HG03442 (cell line): ENCODE measurements around the gene SPATA31C1.
"Not testable (repeated sequence)": the region's sequence is repeated elsewhere in the genome, so short reads cannot be mapped to it uniquely, and the experiment has no call there.

Experiments used
- ATAC-seq: cut with Tn5 transposase; IDR thresholded peaks from one replicate; pipeline ENCODE4 v1.9.1; 2021; ENCODE audit warnings: mild to moderate bottlenecking, moderate library complexity; ENCODE audit not compliant: unreplicated experiment

The SPATA31C1 gene

DNA sequence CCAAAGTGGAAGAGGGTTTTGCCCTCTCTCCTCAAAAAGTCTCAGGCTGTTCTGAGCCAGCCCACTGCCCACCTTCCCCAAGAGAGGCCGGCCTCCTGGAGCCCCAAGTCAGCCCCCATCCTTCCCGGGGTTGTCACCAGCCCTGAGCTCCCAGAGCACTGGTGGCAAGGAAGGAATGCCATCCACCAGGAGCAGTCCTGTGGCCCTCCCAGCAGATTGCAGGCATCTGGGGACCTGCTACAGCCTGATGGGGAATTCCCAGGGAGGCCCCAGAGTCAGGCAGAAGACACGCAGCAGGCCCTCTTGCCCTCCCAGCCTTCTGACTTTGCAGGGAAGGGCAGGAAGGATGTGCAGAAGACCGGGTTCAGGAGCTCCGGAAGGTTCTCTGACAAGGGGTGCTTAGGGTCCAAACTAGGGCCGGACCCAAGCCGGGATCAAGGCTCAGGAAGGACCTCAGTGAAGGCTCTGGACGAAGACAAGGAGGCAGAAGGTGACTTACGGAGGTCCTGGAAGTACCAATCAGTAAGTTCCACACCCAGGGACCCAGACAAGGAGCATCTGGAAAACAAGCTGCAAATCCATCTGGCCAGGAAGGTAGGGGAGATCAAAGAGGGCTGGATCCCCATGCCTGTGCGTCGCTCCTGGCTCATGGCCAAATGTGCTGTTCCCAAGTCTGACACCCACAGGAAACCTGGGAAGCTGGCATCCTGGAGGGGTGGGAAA is 31.4 kb upstream of the SPATA31C1 start:
- ATAC-seq, result no peak

GRCh38 chr9:87886933-87887505 is 30.7 kb upstream of the SPATA31C1 start:
- ATAC-seq, result no peak

- no peak for ATAC-seq
These were observed 29.9 kb upstream of the SPATA31C1 start for GRCh38 chr9:87887661-87888480.

- ATAC-seq, result no peak
These were observed 29.3 kb upstream of the SPATA31C1 start for GRCh38 chr9:87888501-87888900.

- ATAC-seq, result no peak
These were observed 28.5 kb upstream of the SPATA31C1 start for GRCh38 chr9:87889065-87889881.

- no peak for ATAC-seq
These were observed 27.9 kb upstream of the SPATA31C1 start for GRCh38 chr9:87889882-87890252.

DNA sequence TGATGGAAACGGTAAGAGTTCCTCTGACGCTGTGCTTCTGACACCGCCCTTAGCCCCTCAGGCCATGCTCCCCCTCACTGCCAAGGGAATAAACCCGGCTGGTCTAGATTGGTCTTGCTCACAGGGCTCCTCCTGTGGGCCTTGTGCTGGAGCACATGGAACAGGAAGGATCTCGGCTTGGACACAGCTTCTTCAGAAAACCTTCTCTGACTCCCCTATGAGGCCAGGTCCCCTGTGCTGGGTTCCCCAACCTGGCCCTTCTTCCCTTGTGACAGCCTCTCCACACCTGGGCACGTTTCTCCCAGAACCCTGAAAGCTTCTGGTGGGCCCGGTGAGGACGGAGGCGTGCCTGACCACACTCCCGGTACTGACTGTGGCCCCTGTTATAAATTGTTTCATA is 26.9 kb upstream of the SPATA31C1 start:
- ATAC-seq, result no peak

DNA sequence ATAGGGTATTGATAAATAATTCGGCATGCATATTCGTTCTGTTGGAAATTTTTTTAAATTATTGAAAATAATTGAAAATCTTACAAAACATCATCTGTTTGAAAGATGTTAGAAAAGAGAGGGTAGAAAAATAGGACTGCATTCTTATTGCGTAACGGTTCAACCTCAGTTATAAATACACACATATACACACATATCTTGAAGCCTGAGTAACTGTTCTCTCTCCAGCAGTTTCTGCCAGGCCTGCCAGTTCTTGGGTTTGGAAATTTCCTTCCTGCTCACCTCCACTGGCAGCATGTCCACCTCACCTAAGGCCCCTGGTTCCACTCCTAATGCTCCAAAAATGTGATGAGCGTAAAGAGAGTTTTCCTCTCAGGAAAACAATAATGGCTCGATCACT is 26.0 kb upstream of the SPATA31C1 start:
- no peak for ATAC-seq

DNA sequence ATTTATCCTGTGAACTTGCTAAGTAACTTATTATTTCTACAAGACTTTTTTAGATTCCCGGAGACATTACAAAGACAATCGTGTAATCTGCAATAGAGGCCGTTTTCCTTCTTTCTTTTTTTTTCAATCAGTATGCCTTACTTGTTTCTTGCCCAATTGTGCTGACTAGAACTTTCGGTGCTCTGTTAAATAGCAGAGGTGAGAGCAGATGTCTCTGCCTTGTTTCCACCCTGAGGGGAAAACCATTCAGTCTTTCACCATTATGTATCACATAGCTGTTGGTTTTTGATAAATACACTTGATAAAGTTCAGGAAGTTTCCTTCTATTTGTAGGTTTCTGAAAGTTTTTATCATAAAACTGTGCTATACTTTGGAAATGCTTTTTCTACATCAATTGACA is 24.8 kb upstream of the SPATA31C1 start:
- ATAC-seq, result no peak

- no peak for ATAC-seq
These were observed 22.6 kb upstream of the SPATA31C1 start for GRCh38 chr9:87894998-87895625.

DNA sequence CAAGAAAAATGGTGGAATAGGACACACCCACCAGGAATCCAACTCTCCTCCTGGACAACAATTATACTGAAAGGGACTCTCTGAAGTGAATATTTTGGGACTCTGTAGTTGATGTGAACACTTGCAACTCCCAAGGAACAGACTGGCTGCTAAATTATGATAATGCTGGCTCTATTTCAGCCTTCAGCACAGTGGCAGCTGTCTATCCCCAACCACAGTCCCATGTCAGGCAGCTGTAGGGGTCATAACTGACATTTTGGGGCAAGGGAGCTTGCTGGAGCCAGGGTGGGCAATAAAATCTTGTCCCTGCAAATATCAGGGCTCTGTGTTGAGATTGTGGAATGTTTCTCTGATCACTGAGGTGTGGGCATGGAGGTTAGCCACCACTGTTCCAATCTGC is 20.9 kb upstream of the SPATA31C1 start:
- no peak for ATAC-seq

GRCh38 chr9:87898151-87898550 is 19.6 kb upstream of the SPATA31C1 start:
- no peak for ATAC-seq

GRCh38 chr9:87902371-87902770 is 15.4 kb upstream of the SPATA31C1 start:
- not testable (repeated sequence) for ATAC-seq

DNA sequence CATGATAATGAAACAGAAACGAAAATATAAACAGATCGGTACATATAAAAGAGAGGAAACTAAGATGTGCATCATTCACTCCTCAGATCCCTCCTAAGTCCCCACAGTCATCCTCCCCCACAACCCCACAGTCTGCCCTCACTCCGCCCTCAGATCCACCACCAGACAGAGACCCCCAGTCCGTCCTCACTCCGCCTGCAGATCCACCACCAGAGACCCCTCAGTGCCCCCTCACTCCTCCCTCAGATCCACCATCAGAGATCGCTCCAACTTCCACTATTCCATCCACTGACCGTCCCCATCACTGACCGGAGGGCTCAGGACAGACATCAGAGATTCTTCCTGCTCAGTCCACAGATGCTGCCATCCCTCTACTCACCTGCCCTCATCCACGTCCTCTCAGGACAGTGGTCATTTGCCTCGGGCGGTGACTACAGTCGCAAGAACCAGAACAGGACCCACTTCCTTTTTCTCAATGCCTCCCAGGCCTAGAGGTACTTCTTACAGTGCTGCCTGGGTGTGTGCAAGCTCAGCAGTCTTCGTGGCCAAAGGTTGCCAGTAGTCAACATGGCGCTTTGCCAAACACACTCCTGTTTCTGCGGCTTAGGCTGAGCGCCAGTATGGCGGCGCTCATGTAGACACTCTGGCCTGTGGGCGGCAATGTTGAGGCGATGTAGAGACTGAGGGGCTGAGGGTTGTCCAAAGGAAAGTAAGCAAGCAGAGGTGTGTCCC is 8.3 kb upstream of the SPATA31C1 start:
- ATAC-seq, result no peak

DNA sequence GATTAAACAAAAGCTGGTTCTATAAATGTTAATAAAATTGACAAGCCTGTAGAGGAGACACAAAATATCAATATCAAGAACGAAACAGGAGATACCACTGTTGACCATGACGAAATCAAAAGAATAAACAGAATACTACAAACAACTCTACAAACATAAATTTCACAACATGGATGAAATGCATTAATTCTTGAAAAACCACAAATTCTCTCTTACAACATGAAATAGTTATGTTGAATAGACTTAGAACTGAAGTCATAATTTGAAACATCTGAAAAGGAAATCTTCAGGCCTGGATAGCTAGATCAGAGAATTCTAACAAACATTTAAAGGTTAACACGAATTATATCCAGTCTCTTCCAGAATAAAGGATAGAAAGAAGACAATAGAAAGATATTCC is 6.9 kb upstream of the SPATA31C1 start:
- ATAC-seq, result no peak

- not testable (repeated sequence) for ATAC-seq
These were observed 1.3 kb downstream of the SPATA31C1 start for GRCh38 chr9:87919013-87919412.

DNA sequence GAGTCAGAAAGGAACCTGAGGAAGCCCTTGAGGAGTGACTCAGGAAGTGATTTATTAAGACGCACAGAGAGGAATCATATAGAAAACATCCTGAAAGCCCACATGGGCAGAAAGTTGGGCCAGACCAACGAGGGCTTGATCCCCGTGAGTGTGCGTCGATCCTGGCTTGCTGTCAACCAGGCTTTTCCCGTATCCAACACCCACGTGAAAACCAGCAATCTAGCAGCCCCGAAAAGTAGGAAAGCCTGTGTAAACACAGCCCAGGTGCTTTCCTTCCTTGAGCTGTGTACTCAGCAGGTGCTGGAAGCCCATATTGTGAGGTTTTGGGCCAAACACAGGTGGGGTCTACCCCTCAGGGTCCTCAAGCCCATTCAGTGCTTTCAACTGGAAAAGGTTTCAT is 3.8 kb downstream of the SPATA31C1 start:
- ATAC-seq, result not testable (repeated sequence)

GRCh38 chr9:87923012-87923411 is 5.2 kb downstream of the SPATA31C1 start:
- not testable (repeated sequence) for ATAC-seq

DNA sequence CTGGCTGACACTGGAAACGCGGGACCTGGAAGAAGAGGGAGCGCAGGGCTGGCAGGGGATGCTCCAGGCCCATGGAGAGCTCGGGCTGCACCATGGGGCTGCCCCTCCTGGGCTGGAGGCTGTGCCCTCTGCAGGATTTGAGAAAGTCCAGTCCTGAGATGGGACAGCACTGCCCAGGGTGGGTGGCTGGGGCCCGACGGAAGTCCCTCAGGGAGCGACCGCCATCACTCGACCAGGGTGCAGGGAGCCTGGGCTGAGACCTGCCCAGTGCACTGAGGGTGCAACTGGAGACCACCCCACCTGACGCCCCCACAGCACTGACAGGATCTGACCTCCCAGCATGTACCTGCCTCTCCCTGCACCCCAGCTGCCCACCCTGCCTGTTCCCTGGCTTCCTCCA is 7.1 kb downstream of the SPATA31C1 start:
- not testable (repeated sequence) for ATAC-seq

- ATAC-seq, result not testable (repeated sequence)
These were observed 11.4 kb downstream of the SPATA31C1 start for GRCh38 chr9:87929152-87929551.
